ES-I3 (cell line): Measurements from ENCODE around the gene GIMAP5.

Experiments
- H3K36me3 ChIP-seq: 2 replicates; pipeline ENCODE4 v1.6.1; 2013; ENCODE audit warnings: mild to moderate bottlenecking, low read length, control low read depth, moderate library complexity; ENCODE audit not compliant: insufficient read depth
- H3K4me1 ChIP-seq: 2 replicates; pipeline ENCODE4 v1.6.1; 2013; ENCODE audit warnings: mild to moderate bottlenecking, control low read depth, low read length; ENCODE audit not compliant: insufficient read depth
- H3K9ac ChIP-seq: 2 replicates; pipeline ENCODE4 v1.6.1; 2013; ENCODE audit warnings: low read depth, mild to moderate bottlenecking, low read length, moderate library complexity
- H3K9me3 ChIP-seq: 2 replicates; pipeline ENCODE4 v1.6.1; 2013; ENCODE audit warnings: mild to moderate bottlenecking, low read length, moderate library complexity; ENCODE audit not compliant: control insufficient read depth, insufficient read depth

The GIMAP5 gene

DNA sequence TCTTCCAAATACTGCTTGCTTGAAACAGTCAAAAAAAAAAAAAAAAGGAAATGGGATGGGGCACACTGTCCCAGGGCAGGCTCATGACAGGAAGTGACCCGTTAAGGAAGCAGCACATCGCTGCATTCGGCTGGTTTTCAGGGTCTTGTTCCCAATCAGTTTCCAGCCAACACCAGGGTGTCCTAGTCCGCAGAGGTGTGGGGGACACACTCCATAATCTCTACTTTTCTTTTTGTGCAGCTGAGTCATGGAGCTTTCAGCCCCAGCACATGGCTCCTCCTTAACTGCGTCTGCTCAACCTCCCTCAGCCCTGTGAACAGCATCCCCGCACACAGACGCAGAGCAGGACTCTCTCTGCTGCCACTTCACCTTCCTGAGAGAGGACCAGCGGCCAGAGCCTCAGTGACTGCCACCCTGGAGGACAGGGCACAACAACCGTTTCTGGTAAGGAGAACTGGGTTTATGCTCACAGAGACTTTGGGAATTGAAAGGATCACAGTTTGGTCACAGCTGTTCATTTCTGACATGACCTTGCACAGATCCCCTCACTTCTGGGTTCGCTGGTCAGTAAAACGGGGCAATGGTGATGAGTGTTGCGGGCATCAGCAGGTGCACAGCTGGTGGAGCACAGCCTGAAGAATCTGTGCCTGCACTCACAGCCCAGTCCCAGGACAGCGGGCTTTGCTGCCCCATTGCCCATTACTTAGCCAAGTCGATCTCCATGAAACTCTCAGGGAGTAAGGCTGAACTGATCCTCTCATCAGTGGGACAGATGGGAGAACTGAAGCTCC, at the start of gene GIMAP5:
GIMAP5 (plus strand) TSS at position 154 of the 791 bp plus-strand sequence. CDS start 3,467 bp downstream, outside the sequence.
- Histone ChIP-seq H3K36me3 (no peaks in the 10 kb centered on the region), H3K4me1 (no peaks in the 10 kb centered on the region), H3K9ac (no peak within 1 kb of the TSS), H3K9me3 (no peaks in the 10 kb centered on the region)

DNA sequence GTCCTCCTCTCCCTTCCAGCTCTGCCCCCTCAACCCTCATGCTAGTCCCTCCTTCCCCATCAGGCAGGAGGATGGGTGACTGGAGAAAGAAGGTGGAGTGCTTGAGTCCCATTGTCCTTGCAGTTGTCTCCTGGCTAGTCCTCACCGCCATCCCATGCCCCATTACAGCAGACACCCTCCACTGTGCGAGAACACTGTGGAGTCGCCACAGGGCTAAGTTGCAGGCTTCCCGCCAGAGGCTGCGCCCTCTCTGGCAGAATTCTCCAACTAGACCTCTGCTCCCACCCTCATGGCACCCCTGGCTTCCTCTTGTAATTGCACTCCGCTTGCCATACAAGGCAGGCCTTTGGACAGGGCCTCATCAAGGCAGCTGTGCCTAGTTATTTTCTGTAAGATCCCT, 48.6 kb upstream of the GIMAP5 start:
- H3K9me3 ChIP-seq: no peaks in the 10 kb centered on the region
- no peaks in the 10 kb centered on the region for H3K36me3 ChIP-seq
- H3K9ac ChIP-seq: no peak overlapping the region
- H3K4me1 ChIP-seq: no peaks in the 10 kb centered on the region

GRCh38 chr7:150695654-150696053, 41.6 kb upstream of the GIMAP5 start:
- no peaks in the 10 kb centered on the region for H3K9me3 ChIP-seq
- no peaks in the 10 kb centered on the region for H3K36me3 ChIP-seq
- no peak overlapping the region for H3K9ac ChIP-seq
- H3K4me1 ChIP-seq: no peaks in the 10 kb centered on the region

DNA sequence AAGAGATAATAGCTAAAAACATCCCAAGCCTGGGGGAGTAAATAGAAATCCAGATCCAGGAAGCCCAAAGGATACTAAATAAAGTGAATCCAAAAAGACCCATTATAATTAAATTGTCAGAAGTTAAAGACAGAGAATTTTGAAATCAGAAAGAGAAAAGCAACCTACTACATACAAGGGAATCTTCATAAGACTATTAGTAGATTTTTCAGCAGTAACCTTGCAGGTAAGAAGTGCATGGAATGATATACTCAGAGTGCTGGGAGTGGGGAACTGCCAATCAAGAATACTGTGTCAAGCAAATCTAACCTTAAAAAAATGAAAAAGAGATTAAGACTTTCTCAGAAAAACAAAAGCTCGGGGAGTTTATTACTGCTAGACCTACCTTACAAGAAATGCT, 34.0 kb upstream of the GIMAP5 start:
- no peaks in the 10 kb centered on the region for H3K36me3 ChIP-seq
- no peak overlapping the region for H3K9ac ChIP-seq
- H3K4me1 ChIP-seq: no peaks in the 10 kb centered on the region
- peaks cover 3% of the 10 kb centered on the region; the same call in 1 of the 2 replicates for H3K9me3 ChIP-seq

DNA sequence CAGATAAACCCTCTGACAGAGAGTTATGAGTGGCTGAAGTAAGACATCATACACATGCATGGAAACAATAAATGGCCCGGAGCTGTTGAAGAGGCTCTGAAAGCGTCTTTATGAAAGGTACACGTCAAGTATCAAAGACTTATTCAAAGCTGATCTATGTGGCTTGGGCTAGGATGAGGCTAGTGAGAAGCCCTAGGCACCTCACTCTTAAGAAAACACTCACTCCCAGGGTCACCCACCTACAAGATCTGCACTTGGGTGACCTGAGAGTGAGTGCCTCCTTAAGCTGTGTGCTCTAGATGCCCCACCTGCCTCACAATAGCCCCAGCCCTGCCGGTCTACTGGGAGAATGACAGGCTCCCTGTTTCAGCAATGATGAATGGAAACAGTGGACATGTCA, 21.9 kb upstream of the GIMAP5 start:
- H3K36me3 ChIP-seq: no peaks in the 10 kb centered on the region
- H3K9me3 ChIP-seq: no peaks in the 10 kb centered on the region
- H3K4me1 ChIP-seq: no peaks in the 10 kb centered on the region
- H3K9ac ChIP-seq: no peak overlapping the region

- Histone ChIP-seq H3K4me1 (no peaks in the 10 kb centered on the region), H3K9me3 (no peaks in the 10 kb centered on the region), H3K9ac (no peak overlapping the region), H3K36me3 (no peaks in the 10 kb centered on the region)
Observed at GRCh38 chr7:150715738-150716137, 21.5 kb upstream of the GIMAP5 start.

DNA sequence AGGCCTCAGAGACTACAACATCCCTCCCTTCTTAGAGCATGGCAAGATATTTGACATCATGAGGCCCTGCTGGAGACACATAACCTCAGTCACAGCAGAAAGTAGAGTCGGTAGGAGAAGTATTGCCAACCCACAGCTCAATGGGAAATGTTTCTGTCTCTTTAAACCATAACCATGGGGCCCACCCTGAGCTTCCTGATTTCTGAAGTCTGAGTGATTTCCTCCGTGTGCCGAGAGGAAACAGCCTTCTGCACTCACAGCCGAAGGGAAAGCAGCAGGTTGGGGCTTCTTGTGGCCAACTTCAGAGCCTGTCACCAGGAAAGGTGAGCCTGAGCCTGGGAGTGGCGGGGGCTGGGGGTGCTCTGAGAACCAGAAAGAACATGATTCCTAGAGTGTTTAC, 20.9 kb upstream of the GIMAP5 start, which contains the start of gene GIMAP1:
GIMAP1 (plus strand) TSS at position 246 of the 400 bp plus-strand sequence. CDS start 2,435 bp downstream, outside the sequence.
- Histone ChIP-seq H3K4me1 (no peaks in the 10 kb centered on the region), H3K9ac (no peak within 1 kb of the TSS), H3K36me3 (no peaks in the 10 kb centered on the region), H3K9me3 (no peaks in the 10 kb centered on the region)

DNA sequence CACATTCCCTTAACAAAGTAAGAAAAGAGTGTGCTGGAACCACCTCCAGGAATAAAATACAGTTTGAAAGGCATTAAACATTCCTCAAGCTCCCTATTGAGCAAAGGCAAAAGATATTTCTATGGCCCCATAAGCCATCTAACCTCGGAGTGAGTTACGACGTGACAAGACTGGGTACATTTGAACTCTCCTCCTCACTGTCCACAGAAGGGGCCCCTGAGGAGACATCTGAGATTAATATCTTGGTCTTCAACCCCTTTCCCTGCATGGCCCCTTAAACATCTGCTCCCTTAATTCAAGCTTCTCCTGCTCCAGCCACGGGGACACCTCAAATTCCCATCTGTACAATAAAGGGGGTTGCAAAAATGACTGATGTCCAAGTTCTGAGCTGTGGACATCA, 20.3 kb upstream of the GIMAP5 start:
- H3K9me3 ChIP-seq: no peaks in the 10 kb centered on the region
- no peak overlapping the region for H3K9ac ChIP-seq
- H3K4me1 ChIP-seq: no peaks in the 10 kb centered on the region
- H3K36me3 ChIP-seq: no peaks in the 10 kb centered on the region

- Histone ChIP-seq H3K4me1 (no peaks in the 10 kb centered on the region), H3K36me3 (no peaks in the 10 kb centered on the region), H3K9ac (no peak overlapping the region), H3K9me3 (no peaks in the 10 kb centered on the region)
Observed at GRCh38 chr7:150717814-150718420, 19.3 kb upstream of the GIMAP5 start.

GRCh38 chr7:150719436-150719835, 17.8 kb upstream of the GIMAP5 start:
- Histone ChIP-seq H3K4me1 (no peaks in the 10 kb centered on the region), H3K36me3 (no peaks in the 10 kb centered on the region), H3K9me3 (no peaks in the 10 kb centered on the region), H3K9ac (no peak overlapping the region)

- Histone ChIP-seq H3K9me3 (no peaks in the 10 kb centered on the region), H3K9ac (no peak overlapping the region), H3K36me3 (no peaks in the 10 kb centered on the region), H3K4me1 (no peaks in the 10 kb centered on the region)
Observed at GRCh38 chr7:150719960-150720891, 17.0 kb upstream of the GIMAP5 start.

- no peaks in the 10 kb centered on the region for H3K4me1 ChIP-seq
- no peaks in the 10 kb centered on the region for H3K9me3 ChIP-seq
- H3K36me3 ChIP-seq: no peaks in the 10 kb centered on the region
- no peak overlapping the region for H3K9ac ChIP-seq
Observed at GRCh38 chr7:150721970-150722373, 15.2 kb upstream of the GIMAP5 start.

DNA sequence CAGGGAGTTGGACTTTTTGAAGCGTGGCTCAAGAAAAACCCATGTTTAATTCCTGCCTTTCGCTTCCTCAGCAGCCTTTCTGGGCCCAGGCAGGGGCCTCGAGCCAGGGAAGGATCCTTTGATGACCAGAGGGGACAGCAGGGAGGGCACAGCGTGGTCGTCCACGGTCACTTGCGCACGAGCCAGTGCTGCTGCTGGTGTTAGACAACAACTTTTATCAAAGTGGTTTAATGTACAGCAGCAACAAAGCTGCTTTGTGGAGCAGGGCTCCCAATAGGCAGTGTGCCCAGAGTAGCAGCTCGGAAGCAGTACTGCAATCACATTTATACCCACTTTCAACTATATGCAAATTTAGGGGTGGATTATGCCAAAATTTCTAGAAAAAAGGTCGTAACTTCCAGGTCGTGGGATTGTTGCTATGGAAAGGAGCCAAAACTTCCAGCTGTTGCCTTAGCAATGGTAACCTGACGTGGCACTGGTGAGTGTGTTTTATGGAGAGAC, 14.7 kb upstream of the GIMAP5 start:
- Histone ChIP-seq H3K4me1 (no peaks in the 10 kb centered on the region), H3K9ac (no peak overlapping the region), H3K36me3 (no peaks in the 10 kb centered on the region)

DNA sequence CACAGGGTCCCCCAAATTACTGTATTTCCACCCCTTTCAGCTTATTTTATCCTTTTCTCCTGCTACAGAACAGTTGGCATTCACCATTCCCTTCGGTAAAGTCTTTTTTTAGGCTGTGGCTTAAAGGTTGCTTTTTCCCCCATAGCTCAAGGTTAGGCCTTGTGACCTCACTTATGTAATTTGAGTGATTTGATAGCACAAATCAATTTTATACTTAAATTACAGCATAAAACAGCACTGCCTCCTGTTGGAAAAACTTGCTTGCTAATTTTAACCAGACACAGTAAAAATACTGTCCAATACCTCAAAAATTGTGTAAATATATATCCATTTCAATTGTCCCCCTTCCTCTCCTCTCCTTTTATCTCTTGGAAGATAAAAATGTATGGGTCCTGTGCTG, 13.8 kb upstream of the GIMAP5 start:
- Histone ChIP-seq H3K36me3 (no peaks in the 10 kb centered on the region), H3K4me1 (no peaks in the 10 kb centered on the region), H3K9me3 (no peaks in the 10 kb centered on the region), H3K9ac (no peak overlapping the region)

More for the DNA sequence above, 14.7 kb upstream of the GIMAP5 start:
- H3K9me3 ChIP-seq: no peaks in the 10 kb centered on the region
